Measurements from ENCODE around the gene OR2AG2.
A peak's percentile ranks its signal among the peaks of the same experiment; 100 is the strongest.

The OR2AG2 gene

DNA sequence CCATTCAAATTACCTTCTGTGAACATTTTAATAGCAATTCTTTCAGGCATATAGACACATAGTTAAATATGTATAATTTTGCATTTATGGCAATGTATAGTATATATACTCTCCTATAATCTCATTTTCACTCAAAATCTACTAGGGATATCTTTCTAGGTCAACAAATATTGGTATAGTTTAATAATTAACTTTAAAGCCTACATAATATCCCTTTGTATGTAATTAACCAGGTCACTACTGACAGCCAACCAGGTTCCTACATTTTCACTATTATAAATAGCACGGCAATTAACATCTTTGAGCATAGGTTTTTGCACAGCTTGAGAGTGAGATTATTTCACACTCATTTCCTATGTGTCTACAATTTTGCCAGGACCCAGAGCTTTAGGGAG, 15.8 kb downstream of the OR2AG2 start:
- no peaks in the 10 kb centered on the region for H3F3A ChIP-seq (ENCODE audit: control insufficient read depth, insufficient read depth)
- no peak overlapping the region for H3K4me3 ChIP-seq (ENCODE audit: low read length)
- H4K20me1 ChIP-seq (ENCODE audit: control insufficient read depth, insufficient read depth, low read depth, low read length) = no peaks in the 10 kb centered on the region
- no peaks in the 10 kb centered on the region for H3K9me2 ChIP-seq (replicated peaks; ENCODE audit: control insufficient read depth, low read length)
- no peaks in the 10 kb centered on the region for H3K36me3 ChIP-seq (ENCODE audit: control insufficient read depth, low read length)
- no peaks in the 10 kb centered on the region for H3K79me2 ChIP-seq (ENCODE audit: control insufficient read depth, low read length)
- H3K9me3 ChIP-seq (ENCODE audit: control insufficient read depth, insufficient read depth, low read length) = no peaks in the 10 kb centered on the region
- H3K4me2 ChIP-seq (ENCODE audit: low read length) = no peak overlapping the region
- no peaks in the 10 kb centered on the region for H3K27me3 ChIP-seq (ENCODE audit: control insufficient read depth, low read length)
- H3K4me1 ChIP-seq (ENCODE audit: control insufficient read depth, low read length) = no peaks in the 10 kb centered on the region
- TF ChIP-seq EZH2phosphoT487 (IDR thresholded peaks at IDR 0.05; ENCODE audit: borderline replicate concordance, low read length) = no peak
- TF ChIP-seq, protein P1, sequence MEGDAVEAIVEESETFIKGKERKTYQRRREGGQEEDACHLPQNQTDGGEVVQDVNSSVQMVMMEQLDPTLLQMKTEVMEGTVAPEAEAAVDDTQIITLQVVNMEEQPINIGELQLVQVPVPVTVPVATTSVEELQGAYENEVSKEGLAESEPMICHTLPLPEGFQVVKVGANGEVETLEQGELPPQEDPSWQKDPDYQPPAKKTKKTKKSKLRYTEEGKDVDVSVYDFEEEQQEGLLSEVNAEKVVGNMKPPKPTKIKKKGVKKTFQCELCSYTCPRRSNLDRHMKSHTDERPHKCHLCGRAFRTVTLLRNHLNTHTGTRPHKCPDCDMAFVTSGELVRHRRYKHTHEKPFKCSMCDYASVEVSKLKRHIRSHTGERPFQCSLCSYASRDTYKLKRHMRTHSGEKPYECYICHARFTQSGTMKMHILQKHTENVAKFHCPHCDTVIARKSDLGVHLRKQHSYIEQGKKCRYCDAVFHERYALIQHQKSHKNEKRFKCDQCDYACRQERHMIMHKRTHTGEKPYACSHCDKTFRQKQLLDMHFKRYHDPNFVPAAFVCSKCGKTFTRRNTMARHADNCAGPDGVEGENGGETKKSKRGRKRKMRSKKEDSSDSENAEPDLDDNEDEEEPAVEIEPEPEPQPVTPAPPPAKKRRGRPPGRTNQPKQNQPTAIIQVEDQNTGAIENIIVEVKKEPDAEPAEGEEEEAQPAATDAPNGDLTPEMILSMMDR (IDR thresholded peaks at IDR 0.05; ENCODE audit: low read depth, low read length, poor library complexity, severe bottlenecking) = no peak
- no peak overlapping the region for H3K27ac ChIP-seq (ENCODE audit: low read depth, low read length)

DNA sequence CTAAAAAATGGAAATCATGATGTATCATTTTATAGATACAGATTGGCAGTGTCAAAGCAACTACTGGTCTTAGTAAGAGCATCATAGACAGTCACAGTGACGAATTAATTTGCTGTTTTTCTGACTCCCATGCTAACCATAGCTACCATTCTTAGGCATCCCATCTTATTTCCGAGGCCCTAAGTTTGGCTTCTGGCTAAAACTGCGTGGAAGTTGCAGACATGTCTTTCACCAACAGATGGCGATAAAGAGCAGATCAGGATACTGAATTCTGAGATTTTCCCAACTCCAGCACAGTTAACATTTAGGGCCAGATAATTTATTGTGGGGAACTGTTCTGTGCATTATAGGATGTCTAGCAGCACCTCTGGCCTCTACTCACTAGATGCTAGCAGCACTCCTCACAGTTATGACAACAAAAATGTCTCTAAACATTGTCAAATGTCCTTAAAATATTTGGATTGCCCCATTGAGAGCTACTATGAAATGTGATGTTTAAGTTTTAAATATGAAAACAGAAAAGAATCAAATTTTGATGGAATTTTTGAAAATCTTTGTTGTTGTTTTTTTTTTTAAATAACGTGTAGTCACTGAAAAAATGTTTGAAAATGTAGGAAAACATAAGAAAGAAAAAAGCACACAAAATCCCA, 16.3 kb downstream of the OR2AG2 start:
- Histone ChIP-seq H3K36me3 (ENCODE audit: control insufficient read depth, low read length) (no peaks in the 10 kb centered on the region), H3K4me3 (ENCODE audit: low read length) (no peak overlapping the region), H3K27ac (ENCODE audit: low read depth, low read length) (no peak overlapping the region), H3K4me2 (ENCODE audit: low read length) (no peak overlapping the region), H3K9me3 (ENCODE audit: control insufficient read depth, insufficient read depth, low read length) (no peaks in the 10 kb centered on the region), H3F3A (ENCODE audit: control insufficient read depth, insufficient read depth) (no peaks in the 10 kb centered on the region), H3K9me2 (replicated peaks; ENCODE audit: control insufficient read depth, low read length) (no peaks in the 10 kb centered on the region), H3K27me3 (ENCODE audit: control insufficient read depth, low read length) (no peaks in the 10 kb centered on the region), H3K4me1 (ENCODE audit: control insufficient read depth, low read length) (no peaks in the 10 kb centered on the region), H4K20me1 (ENCODE audit: control insufficient read depth, insufficient read depth, low read depth, low read length) (no peaks in the 10 kb centered on the region), H3K79me2 (ENCODE audit: control insufficient read depth, low read length) (no peaks in the 10 kb centered on the region)
- TF ChIP-seq, protein P1 (IDR thresholded peaks at IDR 0.05; ENCODE audit: low read depth, low read length, poor library complexity, severe bottlenecking) = peak; percentile 91
- TF ChIP-seq EZH2phosphoT487 (IDR thresholded peaks at IDR 0.05; ENCODE audit: borderline replicate concordance, low read length) = no peak

DNA sequence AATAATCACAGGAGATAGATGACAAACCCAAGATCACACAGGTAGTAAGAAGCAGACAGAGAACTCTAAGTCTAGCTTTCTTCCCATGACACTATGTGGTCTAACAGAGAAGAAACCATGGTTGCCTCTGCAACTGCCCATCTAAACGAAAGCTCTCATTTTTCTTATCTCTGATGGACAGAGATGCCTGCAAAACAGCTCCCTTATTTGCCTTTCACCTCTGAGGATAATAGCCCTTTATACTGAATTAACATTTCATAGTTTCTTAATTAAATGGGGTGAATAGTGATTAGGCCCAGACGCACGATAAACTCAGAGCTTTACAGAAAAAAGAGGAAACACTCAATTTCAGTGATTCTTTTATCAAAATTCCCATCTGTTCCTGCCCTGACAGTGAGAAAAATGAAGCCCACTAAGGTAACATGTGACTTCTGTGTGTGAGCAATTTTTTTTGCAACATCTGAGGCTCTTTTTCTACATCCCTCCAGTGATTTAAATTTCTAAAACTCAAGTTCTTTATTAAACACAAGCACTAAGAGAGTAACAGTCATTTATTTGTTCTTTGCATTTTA, 24.6 kb downstream of the OR2AG2 start:
- 0 out of 2 replicates have a peak overlapping the region, but pooled peaks have one; percentile 3 for H3K27ac ChIP-seq (ENCODE audit: low read depth, low read length)
- H3K4me1 ChIP-seq (ENCODE audit: control insufficient read depth, low read length) = peaks cover 50% of the 10 kb centered on the region
- no peaks in the 10 kb centered on the region for H4K20me1 ChIP-seq (ENCODE audit: control insufficient read depth, insufficient read depth, low read depth, low read length)
- H3K4me2 ChIP-seq (ENCODE audit: low read length) = peak overlapping the region; percentile 67
- no peaks in the 10 kb centered on the region for H3K9me3 ChIP-seq (ENCODE audit: control insufficient read depth, insufficient read depth, low read length)
- H3K79me2 ChIP-seq (ENCODE audit: control insufficient read depth, low read length) = no peaks in the 10 kb centered on the region
- H3K27me3 ChIP-seq (ENCODE audit: control insufficient read depth, low read length) = no peaks in the 10 kb centered on the region
- TF ChIP-seq, protein P1 (IDR thresholded peaks at IDR 0.05; ENCODE audit: low read depth, low read length, poor library complexity, severe bottlenecking) = no peak
- no peak for TF ChIP-seq EZH2phosphoT487 (IDR thresholded peaks at IDR 0.05; ENCODE audit: borderline replicate concordance, low read length)
- peak overlapping the region; percentile 50; the same call in 1 of the 2 replicates for H3K4me3 ChIP-seq (ENCODE audit: low read length)
- H3F3A ChIP-seq (ENCODE audit: control insufficient read depth, insufficient read depth) = no peaks in the 10 kb centered on the region
- H3K9me2 ChIP-seq (replicated peaks; ENCODE audit: control insufficient read depth, low read length) = no peaks in the 10 kb centered on the region
- H3K36me3 ChIP-seq (ENCODE audit: control insufficient read depth, low read length) = no peaks in the 10 kb centered on the region
